ENCODE data around the gene APOL3. TPM values are rescaled to one million over a fixed set of nuclear protein-coding genes. Genes with fewer than 3 reads are reported as not detected.

APOL3 gene, protein sequence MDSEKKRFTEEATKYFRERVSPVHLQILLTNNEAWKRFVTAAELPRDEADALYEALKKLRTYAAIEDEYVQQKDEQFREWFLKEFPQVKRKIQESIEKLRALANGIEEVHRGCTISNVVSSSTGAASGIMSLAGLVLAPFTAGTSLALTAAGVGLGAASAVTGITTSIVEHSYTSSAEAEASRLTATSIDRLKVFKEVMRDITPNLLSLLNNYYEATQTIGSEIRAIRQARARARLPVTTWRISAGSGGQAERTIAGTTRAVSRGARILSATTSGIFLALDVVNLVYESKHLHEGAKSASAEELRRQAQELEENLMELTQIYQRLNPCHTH
- 37.0 and 39.8 TPM in 2 replicates for total RNA-seq

DNA sequence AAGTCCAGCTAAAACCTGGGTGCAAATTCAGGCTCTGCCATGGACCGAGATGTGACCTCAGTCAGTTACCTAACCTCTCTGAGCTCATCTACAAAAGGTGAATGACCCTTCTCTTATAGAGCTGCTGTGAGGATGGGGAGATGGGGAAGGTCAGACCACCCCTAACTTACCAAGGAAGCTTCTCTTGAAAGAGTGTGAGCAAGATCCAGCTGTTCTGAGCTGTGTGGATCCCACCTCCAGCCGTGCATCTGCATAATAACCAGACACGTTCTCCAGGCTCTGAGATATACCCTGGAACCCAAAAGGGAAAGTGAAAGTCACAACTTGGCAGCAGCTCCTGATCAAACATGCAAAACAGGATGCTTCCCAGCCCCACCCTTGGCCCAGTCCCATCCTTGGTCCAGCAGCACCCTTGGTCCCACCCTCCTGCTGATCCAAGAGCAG lies at the start of gene APOL3:
Gene APOL3 (minus strand): TSS at position 257 of the 444 bp plus-strand sequence. CDS start 11,700 bp downstream, outside the sequence.

DNA sequence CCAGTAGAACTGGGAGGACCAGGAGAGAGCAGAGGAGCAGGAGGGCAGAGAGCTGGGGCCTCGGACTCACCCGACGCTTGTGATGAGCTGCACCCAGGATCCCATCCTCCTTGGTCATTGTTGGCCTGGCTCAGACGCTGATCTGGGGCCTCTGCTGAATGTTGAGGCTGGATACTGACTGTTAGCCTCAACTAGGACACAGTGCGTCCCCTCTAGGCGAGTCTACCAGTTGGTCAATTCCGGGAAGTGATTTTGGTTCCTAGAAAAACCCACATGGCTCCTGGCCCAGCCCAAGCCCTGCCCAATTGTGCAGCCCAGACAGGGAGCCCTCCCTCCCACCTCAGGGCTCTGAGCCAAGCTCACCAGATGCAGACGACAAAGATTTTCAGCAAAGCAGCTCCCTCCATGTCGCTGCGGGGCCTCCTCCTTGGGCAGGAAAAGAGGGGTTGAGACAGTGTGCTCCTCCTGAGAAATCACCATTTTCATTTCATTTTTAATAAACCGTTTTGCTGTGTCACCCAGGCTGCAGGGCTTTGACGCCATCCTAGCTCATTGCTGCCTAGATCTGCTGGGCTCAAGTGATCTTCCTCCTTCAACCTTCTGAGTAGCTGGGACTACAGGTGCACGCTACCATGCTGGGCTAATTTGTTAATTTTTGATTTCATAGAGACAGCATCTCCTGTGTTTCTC lies 41.2 kb upstream of the APOL3 start, which contains the start of gene APOL4:
Gene APOL4 (minus strand): TSS at position 180 of the 690 bp plus-strand sequence. CDS start 75 bp downstream, at position 105.

Other genes with a start within 250 kb of the APOL3 start
- 175 and 190 TPM in 2 replicates for gene RBFOX2, start 131.9 kb downstream of the APOL3 start, total RNA-seq
- gene APOL4, start 41.1 kb upstream of the APOL3 start, total RNA-seq = 0.11 and 0.52 TPM in 2 replicates
- gene APOL2, start 78.8 kb upstream of the APOL3 start, total RNA-seq = 62.3 TPM in 2 replicates
- gene APOL1, start 92.4 kb upstream of the APOL3 start, total RNA-seq = 29.0 and 33.4 TPM in 2 replicates
- gene MYH9, start 227.2 kb upstream of the APOL3 start, total RNA-seq = 502 and 538 TPM in 2 replicates